MM.1S (cell line): Measurements from ENCODE around the gene CCDC77.

ENCODE experiments used
- DNase-seq: peaks from one replicate; pipeline ENCODE4 v3.0.0-alpha.2; 2015
- H2AFZ ChIP-seq: fragments of 300-600 bp; sonication (generic); 2 replicates; pipeline ENCODE4 v1.6.0; 2016; ENCODE audit warnings: antibody characterized with exemption, low read length
- H3F3A ChIP-seq: fragments of 300-600 bp; sonication (generic); 2 replicates; pipeline ENCODE4 v1.6.1; 2016; ENCODE audit warnings: mild to moderate bottlenecking, antibody characterized with exemption, low read length, moderate library complexity, mixed read lengths; ENCODE audit not compliant: insufficient read depth
- H3K27ac ChIP-seq: fragments of 300-600 bp; sonication (generic); 2 replicates; pipeline ENCODE4 v1.5.1; 2016; ENCODE audit warnings: mild to moderate bottlenecking, low read length
- H3K27me3 ChIP-seq: fragments of 300-600 bp; sonication (generic); replicated peaks from 2 replicates; pipeline ENCODE4 v1.6.0; 2016; ENCODE audit warnings: low read length; ENCODE audit not compliant: insufficient read depth
- H3K36me3 ChIP-seq: fragments of 300-600 bp; sonication (generic); replicated peaks from 2 replicates; pipeline ENCODE4 v1.6.1; 2016; ENCODE audit warnings: mild to moderate bottlenecking, low read length, mixed read lengths; ENCODE audit not compliant: insufficient read depth
- H3K4me1 ChIP-seq: fragments of 300-600 bp; sonication (generic); 2 replicates; pipeline ENCODE4 v1.6.1; 2016; ENCODE audit warnings: low read length, mixed read lengths
- H3K4me2 ChIP-seq: fragments of 300-600 bp; sonication (generic); 2 replicates; pipeline ENCODE4 v1.6.0; 2016; ENCODE audit warnings: low read depth, low read length
- H3K4me3 ChIP-seq: fragments of 300-600 bp; sonication (generic); 2 replicates; pipeline ENCODE4 v1.5.1; 2016; ENCODE audit warnings: low read length, mixed read lengths
- H3K79me2 ChIP-seq: fragments of 300-600 bp; sonication (generic); 2 replicates; pipeline ENCODE4 v1.6.1; 2016; ENCODE audit warnings: mixed run types, low read length, mixed read lengths
- H3K9ac ChIP-seq: fragments of 300-600 bp; sonication (generic); 2 replicates; pipeline ENCODE4 v1.6.1; 2016; ENCODE audit warnings: low read length, mixed read lengths
- H3K9me2 ChIP-seq: fragments of 300-600 bp; sonication (generic); replicated peaks from 2 replicates; pipeline ENCODE4 v1.6.1; 2016; ENCODE audit warnings: mild to moderate bottlenecking, low read length, mixed read lengths; ENCODE audit not compliant: insufficient read depth
- H3K9me3 ChIP-seq: fragments of 300-600 bp; sonication (generic); replicated peaks from 2 replicates; pipeline ENCODE4 v1.6.1; 2016; ENCODE audit warnings: mild to moderate bottlenecking, low read length, mixed read lengths; ENCODE audit not compliant: insufficient read depth
- H4K20me1 ChIP-seq: fragments of 300-600 bp; sonication (generic); 2 replicates; pipeline ENCODE4 v1.6.1; 2016; ENCODE audit warnings: mild to moderate bottlenecking, low read length, moderate library complexity, mixed read lengths; ENCODE audit not compliant: insufficient read depth
- CTCF ChIP-seq: fragments of 300-600 bp; sonication (generic); IDR thresholded peaks from 2 replicates; pipeline ENCODE4 v1.5.1; 2016; ENCODE audit warnings: antibody characterized with exemption, low read length, mixed read lengths
- EZH2 ChIP-seq: fragments of 300-600 bp; sonication (generic); optimal IDR thresholded peaks from 2 replicates; pipeline ENCODE3; 2017; ENCODE audit warnings: low read depth, mild to moderate bottlenecking, antibody characterized with exemption, low read length, mixed read lengths
- EZH2phosphoT487 ChIP-seq: fragments of 300-600 bp; sonication (generic); IDR thresholded peaks from 2 replicates; pipeline ENCODE4 v1.6.1; 2018; ENCODE audit warnings: antibody characterized with exemption, low read length

The CCDC77 gene

DNA sequence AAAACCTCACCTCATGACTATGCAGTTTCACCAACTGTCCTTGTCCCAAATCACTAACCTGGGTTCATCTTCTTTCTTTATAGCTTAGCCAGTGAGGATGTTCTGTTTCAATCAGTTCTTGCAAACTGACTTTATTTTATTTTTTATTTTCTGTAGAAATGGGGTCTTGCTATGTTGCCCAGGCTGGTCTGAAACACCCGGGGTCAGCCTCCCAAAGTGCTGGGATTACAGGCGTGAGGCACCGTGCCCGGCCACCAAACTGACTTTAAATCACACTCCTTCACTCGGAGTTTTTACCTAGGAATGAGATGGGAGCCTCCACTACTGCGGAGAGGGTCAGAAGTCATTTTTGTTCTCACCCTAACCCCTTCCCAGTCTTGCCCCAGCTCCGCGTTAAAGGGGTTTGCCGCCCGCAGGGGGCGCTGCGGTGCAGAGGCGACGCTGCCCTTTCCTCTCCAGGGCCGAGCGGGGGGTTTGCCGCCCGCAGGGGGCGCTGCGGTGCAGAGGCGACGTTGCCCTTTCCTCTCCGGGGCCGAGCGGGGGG, 51.3 kb downstream of the CCDC77 start:
- no peaks in the 10 kb centered on the region for H3K4me1 ChIP-seq
- no peak for TF ChIP-seq EZH2phosphoT487
- no peak for TF ChIP-seq EZH2
- TF ChIP-seq CTCF: no peak
- peak; percentile 65 for DNase-seq
- no peaks in the 10 kb centered on the region for H4K20me1 ChIP-seq
- no peak overlapping the region for H3K4me3 ChIP-seq
- H3K36me3 ChIP-seq: no peaks in the 10 kb centered on the region
- H3K9me3 ChIP-seq: no peaks in the 10 kb centered on the region
- H3K9me2 ChIP-seq: no peaks in the 10 kb centered on the region
- no peak overlapping the region for H3K9ac ChIP-seq
- no peaks in the 10 kb centered on the region for H3K79me2 ChIP-seq
- no peak overlapping the region for H3K27ac ChIP-seq
- H2AFZ ChIP-seq: no peak overlapping the region
- H3K27me3 ChIP-seq: peaks cover 15% of the 10 kb centered on the region
- H3K4me2 ChIP-seq: peak overlapping the region; percentile 41; the same call in 1 of the 2 replicates
- H3F3A ChIP-seq: no peaks in the 10 kb centered on the region

GRCh38 chr12:454833-455232, 53.4 kb downstream of the CCDC77 start:
- TF ChIP-seq EZH2phosphoT487 (no peak), CTCF (no peak), EZH2 (no peak)
- Histone ChIP-seq H2AFZ (no peak overlapping the region), H3F3A (no peaks in the 10 kb centered on the region), H3K4me3 (no peak overlapping the region), H3K36me3 (no peaks in the 10 kb centered on the region), H3K27ac (no peak overlapping the region), H3K79me2 (no peaks in the 10 kb centered on the region), H3K4me1 (0 out of 2 replicates have a peak, but pooled peaks cover 4% of the 10 kb centered on the region), H3K27me3 (peaks cover 34% of the 10 kb centered on the region), H4K20me1 (no peaks in the 10 kb centered on the region), H3K9ac (no peak overlapping the region), H3K4me2 (no peak overlapping the region), H3K9me3 (no peaks in the 10 kb centered on the region), H3K9me2 (no peaks in the 10 kb centered on the region)
- no peak for DNase-seq

- Histone ChIP-seq H2AFZ (no peak overlapping the region), H3K27ac (no peak overlapping the region), H3K4me3 (no peak overlapping the region), H3K9ac (no peak overlapping the region), H3F3A (no peaks in the 10 kb centered on the region), H3K4me2 (no peak overlapping the region), H3K9me3 (no peaks in the 10 kb centered on the region), H3K36me3 (no peaks in the 10 kb centered on the region), H3K27me3 (peaks cover 40% of the 10 kb centered on the region), H3K4me1 (0 out of 2 replicates have a peak, but pooled peaks cover 4% of the 10 kb centered on the region), H4K20me1 (no peaks in the 10 kb centered on the region), H3K9me2 (no peaks in the 10 kb centered on the region), H3K79me2 (no peaks in the 10 kb centered on the region)
- TF ChIP-seq EZH2phosphoT487 (no peak), EZH2 (no peak), CTCF (no peak)
- no peak for DNase-seq
Observed at GRCh38 chr12:455821-456220, 54.4 kb downstream of the CCDC77 start.
